ENCODE data around the gene TRMU. TPM values are rescaled to one million over a fixed set of nuclear protein-coding genes. Genes with fewer than 3 reads are reported as not detected.
"Not testable (repeated sequence)": the region's sequence is repeated elsewhere in the genome, so short reads cannot be mapped to it uniquely, and the experiment has no call there.

The TRMU gene
- total RNA-seq, 2 donors from 2014 or later = 79.7 to 84.5 TPM

- Histone ChIP-seq H3K4me3 (ENCODE audit: low read length) (no peak overlapping the region), H3K9me3 (ENCODE audit: control insufficient read depth, low read length) (no peaks in the 10 kb centered on the region), H3K9ac (ENCODE audit: extremely low read depth, low read length, poor library complexity, severe bottlenecking) (no peak overlapping the region), H3K27ac (ENCODE audit: low read depth, low read length) (no peak overlapping the region), H3K27me3 (ENCODE audit: control insufficient read depth, insufficient read depth, low read length, poor library complexity, severe bottlenecking) (no peaks in the 10 kb centered on the region), H3K4me1 (ENCODE audit: control insufficient read depth, insufficient read depth, low read length) (no peaks in the 10 kb centered on the region), H3K36me3 (ENCODE audit: control insufficient read depth, insufficient read depth, low read length) (peaks cover 11% of the 10 kb centered on the region)
- 90 to 91% methylated on average over 6 to 14 of the region's 14 CpGs for WGBS, 2 experiments (ENCODE audit: insufficient coverage in 1 of 2, insufficient read length in 1 of 2)
- peaks cover 30% of the 10 kb centered on the region for H3K36me3 Mint-ChIP-seq (ENCODE audit: low read depth)
- no peak for TF ChIP-seq CTCF (conservative IDR thresholded peaks at IDR 0.05)
- H3K9me3 Mint-ChIP-seq = no peaks in the 10 kb centered on the region
- no peaks in the 10 kb centered on the region for H3K4me1 Mint-ChIP-seq
- no peaks in the 10 kb centered on the region for H3K27me3 Mint-ChIP-seq (ENCODE audit: insufficient read depth)
- DNase-seq = no peak
- no peak overlapping the region for H3K27ac Mint-ChIP-seq
- no peak overlapping the region for H3K4me3 Mint-ChIP-seq
Measured at GRCh38 chr22:46393873-46394272, 58.4 kb downstream of the TRMU start.

GRCh38 chr22:46394622-46395021 is 59.1 kb downstream of the TRMU start:
- H3K27ac ChIP-seq (ENCODE audit: low read depth, low read length) = no peak overlapping the region
- no peak overlapping the region for H3K9ac ChIP-seq (ENCODE audit: extremely low read depth, low read length, poor library complexity, severe bottlenecking)
- DNase-seq = no peak
- Mint-ChIP-seq H3K27ac (no peak overlapping the region), H3K4me1 (no peaks in the 10 kb centered on the region), H3K9me3 (no peaks in the 10 kb centered on the region), H3K4me3 (no peak overlapping the region), H3K36me3 (ENCODE audit: low read depth) (peaks cover 30% of the 10 kb centered on the region), H3K27me3 (ENCODE audit: insufficient read depth) (no peaks in the 10 kb centered on the region)
- no peaks in the 10 kb centered on the region for H3K4me1 ChIP-seq (ENCODE audit: control insufficient read depth, insufficient read depth, low read length)
- 93% methylated on average over 6 to 14 of the region's 14 CpGs for WGBS, 2 experiments (ENCODE audit: insufficient coverage in 1 of 2, insufficient read length in 1 of 2)
- no peaks in the 10 kb centered on the region for H3K9me3 ChIP-seq (ENCODE audit: control insufficient read depth, low read length)
- no peak overlapping the region for H3K4me3 ChIP-seq (ENCODE audit: low read length)
- TF ChIP-seq CTCF (conservative IDR thresholded peaks at IDR 0.05) = no peak
- no peaks in the 10 kb centered on the region for H3K27me3 ChIP-seq (ENCODE audit: control insufficient read depth, insufficient read depth, low read length, poor library complexity, severe bottlenecking)
- H3K36me3 ChIP-seq (ENCODE audit: control insufficient read depth, insufficient read depth, low read length) = peaks cover 10% of the 10 kb centered on the region

- 93 to 94% methylated on average over 12 to 13 of the region's 13 CpGs for WGBS, 2 experiments (ENCODE audit: insufficient coverage in 1 of 2, insufficient read length in 1 of 2)
- Mint-ChIP-seq H3K27me3 (ENCODE audit: insufficient read depth) (no peaks in the 10 kb centered on the region), H3K27ac (no peak overlapping the region), H3K9me3 (no peaks in the 10 kb centered on the region), H3K4me1 (no peaks in the 10 kb centered on the region), H3K4me3 (no peak overlapping the region), H3K36me3 (ENCODE audit: low read depth) (peaks cover 28% of the 10 kb centered on the region)
- Histone ChIP-seq H3K27ac (ENCODE audit: low read depth, low read length) (no peak overlapping the region), H3K4me3 (ENCODE audit: low read length) (no peak overlapping the region), H3K9me3 (ENCODE audit: control insufficient read depth, low read length) (no peaks in the 10 kb centered on the region), H3K9ac (ENCODE audit: extremely low read depth, low read length, poor library complexity, severe bottlenecking) (no peak overlapping the region), H3K27me3 (ENCODE audit: control insufficient read depth, insufficient read depth, low read length, poor library complexity, severe bottlenecking) (no peaks in the 10 kb centered on the region), H3K4me1 (ENCODE audit: control insufficient read depth, insufficient read depth, low read length) (no peaks in the 10 kb centered on the region), H3K36me3 (ENCODE audit: control insufficient read depth, insufficient read depth, low read length) (peaks cover 10% of the 10 kb centered on the region)
- DNase-seq = no peak
- TF ChIP-seq CTCF (conservative IDR thresholded peaks at IDR 0.05) = no peak
Measured at GRCh38 chr22:46395145-46395544, 59.6 kb downstream of the TRMU start.

- not testable (repeated sequence) for H3K27me3 ChIP-seq (ENCODE audit: control insufficient read depth, insufficient read depth, low read length, poor library complexity, severe bottlenecking); H3K4me3 ChIP-seq (ENCODE audit: low read length); H3K9me3 ChIP-seq (ENCODE audit: control insufficient read depth, low read length); H3K4me1 ChIP-seq (ENCODE audit: control insufficient read depth, insufficient read depth, low read length); H3K4me3 Mint-ChIP-seq; H3K27me3 Mint-ChIP-seq (ENCODE audit: insufficient read depth); H3K4me1 Mint-ChIP-seq; DNase-seq; H3K27ac Mint-ChIP-seq; H3K9ac ChIP-seq (ENCODE audit: extremely low read depth, low read length, poor library complexity, severe bottlenecking); H3K9me3 Mint-ChIP-seq; H3K36me3 ChIP-seq (ENCODE audit: control insufficient read depth, insufficient read depth, low read length); H3K27ac ChIP-seq (ENCODE audit: low read depth, low read length)
- WGBS, 2 experiments (ENCODE audit: insufficient coverage in 1 of 2, insufficient read length in 1 of 2) = 78 to 80% methylated on average over 4 to 5 of the region's 5 CpGs
- peaks cover 32% of the 10 kb centered on the region for H3K36me3 Mint-ChIP-seq (ENCODE audit: low read depth)
Measured at GRCh38 chr22:46397049-46397448, 61.5 kb downstream of the TRMU start.
